ENCODE results near the gene INSIG2. TPM values are rescaled to one million over a fixed set of nuclear protein-coding genes. Genes with fewer than 3 reads are reported as not detected.

INSIG2 gene
- total RNA-seq, 1 experiment from 2014 or later = 8.7 TPM

GRCh38 chr2:118050974-118051373 lies 37.3 kb upstream of the INSIG2 start:
- Histone ChIP-seq H2BK120ac (ENCODE audit: low read depth, low read length, poor library complexity, severe bottlenecking) (no peak overlapping the region), H3K56ac (ENCODE audit: insufficient read length, low read depth, low read length) (no peak overlapping the region), H2BK12ac (ENCODE audit: insufficient read length, low read depth, low read length) (no peak overlapping the region), H2BK5ac (ENCODE audit: insufficient read length, low read length) (no peak overlapping the region), H3K4ac (ENCODE audit: low read depth, low read length) (no peak overlapping the region), H3K9ac (ENCODE audit: extremely low read depth, insufficient read length, low read length) (no peak overlapping the region), H2AK5ac (ENCODE audit: insufficient read length, low read length) (no peak overlapping the region), H3K27me3 (ENCODE audit: insufficient read depth, low read length) (no peaks in the 10 kb centered on the region), H4K8ac (replicated peaks; ENCODE audit: insufficient read length, low read depth, low read length) (no peak overlapping the region), H4K91ac (ENCODE audit: insufficient read length, low read depth, low read length) (no peak overlapping the region), H4K20me1 (ENCODE audit: control insufficient read depth, insufficient read depth, insufficient read length) (no peaks in the 10 kb centered on the region), H3K4me1 (ENCODE audit: insufficient read depth, low read length) (no peaks in the 10 kb centered on the region), H3K4me2 (ENCODE audit: insufficient read depth, insufficient read length, low read length) (no peak overlapping the region), H3K14ac (ENCODE audit: insufficient read depth, low read length) (no peak overlapping the region), H3K23ac (ENCODE audit: insufficient read length, low read depth, low read length) (no peak overlapping the region), H4K5ac (ENCODE audit: insufficient read length, low read depth, low read length) (no peak overlapping the region), H2BK15ac (ENCODE audit: low read depth, low read length) (no peak overlapping the region), H3K79me2 (ENCODE audit: insufficient read depth, low read length) (no peaks in the 10 kb centered on the region), H3T11ph (ENCODE audit: low read length) (no peak overlapping the region), H3K23me2 (ENCODE audit: insufficient read length, low read depth, low read length, poor library complexity, severe bottlenecking) (no peaks in the 10 kb centered on the region), H3K18ac (ENCODE audit: insufficient read length, low read depth, low read length) (no peak overlapping the region), H2BK20ac (ENCODE audit: low read depth, low read length, poor library complexity, severe bottlenecking) (no peak overlapping the region), H3K79me1 (ENCODE audit: insufficient read depth, low read depth, low read length, poor library complexity, severe bottlenecking) (no peaks in the 10 kb centered on the region), H3K27ac (ENCODE audit: insufficient read length, low read depth, low read length) (no peak overlapping the region), H2AFZ (ENCODE audit: low read length) (no peak overlapping the region), H3K9me3 (ENCODE audit: control insufficient read depth, low read depth, low read length) (no peaks in the 10 kb centered on the region)
- peaks cover 4% of the 10 kb centered on the region; the same call in 1 of the 2 replicates for H3K27me3 Mint-ChIP-seq (ENCODE audit: low read depth)
- H3K36me3 Mint-ChIP-seq (ENCODE audit: insufficient read depth in 1 of 3, low read depth in 3 of 3) = no peaks in the 10 kb centered on the region
- no peak overlapping the region for H3K4me3 Mint-ChIP-seq
- peaks cover 5 to 10% of the 10 kb centered on the region in 2 experiments for H3K4me1 Mint-ChIP-seq
- H3K27ac Mint-ChIP-seq = no peak overlapping the region
- no peak for DNase-seq
- no peaks in the 10 kb centered on the region for H3K9me3 Mint-ChIP-seq
- TF ChIP-seq CTCF (conservative IDR thresholded peaks at IDR 0.05) = no peak
- WGBS (ENCODE audit: extremely low coverage, insufficient read length, low lambda C conversion rate) = no CpG with 5 or more reads among the region's 2 CpGs

Measured in H9 (cell line).